ENCODE results near the gene PFKFB2.

The PFKFB2 gene

DNA sequence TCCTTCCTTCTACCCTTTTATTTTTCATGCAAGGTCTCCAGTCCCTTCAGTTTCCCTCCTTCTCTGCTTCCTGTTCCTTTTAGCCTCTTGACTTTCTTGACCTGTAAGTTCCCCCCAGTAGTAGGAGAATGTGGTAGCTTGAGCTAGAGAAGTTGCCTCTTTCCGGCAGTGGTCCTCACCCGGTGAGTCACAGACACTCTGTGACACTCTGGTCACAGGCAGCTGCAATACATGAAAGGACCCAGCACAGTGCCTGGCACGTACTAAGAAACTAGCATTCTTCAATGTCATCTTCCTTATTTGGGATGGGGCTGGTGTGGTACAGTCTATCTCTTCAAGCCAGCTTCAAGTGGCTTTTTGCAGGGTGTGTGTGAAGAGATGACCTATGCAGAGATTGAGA lies 16.0 kb downstream of the PFKFB2 start:
- no peak overlapping the region for H3K9ac ChIP-seq (ENCODE audit: low read length in 2 of 2)
- no peaks in the 10 kb centered on the region for H3K27me3 ChIP-seq (ENCODE audit: control insufficient read depth in 1 of 2, insufficient read depth in 2 of 2, low read length in 2 of 2)
- peaks cover 5 to 34% of the 10 kb centered on the region in 2 donors for H3K36me3 ChIP-seq (ENCODE audit: control insufficient read depth in 2 of 2, insufficient read depth in 2 of 2, low read length in 2 of 2)
- H3K27ac ChIP-seq (ENCODE audit: low read length), result no peak overlapping the region
- no peaks in the 10 kb centered on the region for H3K9me3 ChIP-seq (ENCODE audit: control insufficient read depth in 2 of 2, low read length in 2 of 2)
- H3K4me1 ChIP-seq (ENCODE audit: control insufficient read depth, insufficient read depth, low read length), result no peaks in the 10 kb centered on the region
- no peak overlapping the region for H3K4me3 ChIP-seq (ENCODE audit: low read length in 2 of 2)

- Histone ChIP-seq H3K4me1 (ENCODE audit: control insufficient read depth, insufficient read depth, low read length) (no peaks in the 10 kb centered on the region), H3K36me3 (ENCODE audit: control insufficient read depth in 2 of 2, insufficient read depth in 2 of 2, low read length in 2 of 2) (peaks cover 4 to 34% of the 10 kb centered on the region in 2 donors), H3K9ac (ENCODE audit: low read length in 2 of 2) (no peak overlapping the region), H3K27me3 (ENCODE audit: control insufficient read depth in 1 of 2, insufficient read depth in 2 of 2, low read length in 2 of 2) (no peaks in the 10 kb centered on the region), H3K4me3 (ENCODE audit: low read length in 2 of 2) (no peak overlapping the region), H3K9me3 (ENCODE audit: control insufficient read depth in 2 of 2, low read length in 2 of 2) (no peaks in the 10 kb centered on the region), H3K27ac (ENCODE audit: low read length) (no peak overlapping the region)
Observed at GRCh38 chr1:207069858-207070506, 16.9 kb downstream of the PFKFB2 start.

DNA sequence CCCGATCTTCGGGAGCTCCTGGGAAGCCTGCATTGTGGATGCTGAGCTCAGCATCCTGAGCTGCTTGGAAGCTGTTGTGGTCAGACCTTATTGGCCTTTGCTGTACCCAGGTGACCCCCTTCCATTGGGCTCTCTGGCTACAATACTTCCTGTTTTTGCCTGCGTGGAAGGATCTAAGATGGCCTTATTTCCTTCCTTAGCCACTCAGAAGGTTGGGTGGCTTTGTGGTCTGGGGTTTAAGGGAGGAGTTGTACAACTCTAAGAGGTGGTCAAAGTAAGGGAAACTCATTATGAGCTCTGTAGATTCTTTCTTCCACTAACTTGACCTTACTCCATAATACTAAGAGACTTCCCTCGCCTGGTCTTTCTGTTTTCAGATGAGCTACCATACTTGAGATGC lies 17.7 kb downstream of the PFKFB2 start:
- no peaks in the 10 kb centered on the region for H3K4me1 ChIP-seq (ENCODE audit: control insufficient read depth, insufficient read depth, low read length)

DNA sequence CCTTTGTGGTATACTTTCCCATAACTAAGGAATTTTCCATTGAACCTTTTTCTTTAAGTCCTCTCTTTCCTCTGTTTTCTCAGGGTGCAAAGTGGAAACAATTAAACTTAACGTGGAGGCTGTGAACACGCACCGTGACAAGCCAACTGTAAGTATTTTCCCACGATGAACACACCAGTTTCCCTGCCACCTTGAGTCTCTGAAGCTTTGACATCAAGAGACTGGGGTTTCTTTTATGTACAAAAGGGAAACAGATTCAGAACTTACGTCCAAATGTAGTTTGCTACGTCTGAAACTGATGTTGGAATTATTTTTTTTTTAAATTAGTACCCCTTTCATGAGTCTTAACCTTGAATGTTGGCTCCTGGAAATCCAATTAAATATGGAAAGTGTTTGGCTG lies 18.4 kb downstream of the PFKFB2 start:
- H3K9me3 ChIP-seq (ENCODE audit: control insufficient read depth in 2 of 2, low read length in 2 of 2), result no peaks in the 10 kb centered on the region
- H3K9ac ChIP-seq (ENCODE audit: low read length in 2 of 2), result no peak overlapping the region
- H3K27me3 ChIP-seq (ENCODE audit: control insufficient read depth in 1 of 2, insufficient read depth in 2 of 2, low read length in 2 of 2), result no peaks in the 10 kb centered on the region
- H3K36me3 ChIP-seq (ENCODE audit: control insufficient read depth in 2 of 2, insufficient read depth in 2 of 2, low read length in 2 of 2), result peaks cover 4 to 34% of the 10 kb centered on the region in 2 donors
- no peak overlapping the region for H3K4me3 ChIP-seq (ENCODE audit: low read length in 2 of 2)
- no peaks in the 10 kb centered on the region for H3K4me1 ChIP-seq (ENCODE audit: control insufficient read depth, insufficient read depth, low read length)
- H3K27ac ChIP-seq (ENCODE audit: low read length), result no peak overlapping the region

More for the DNA sequence above, 17.7 kb downstream of the PFKFB2 start:
- Histone ChIP-seq H3K27ac (ENCODE audit: low read length) (no peak overlapping the region), H3K9me3 (ENCODE audit: control insufficient read depth in 2 of 2, low read length in 2 of 2) (no peaks in the 10 kb centered on the region), H3K36me3 (ENCODE audit: control insufficient read depth in 2 of 2, insufficient read depth in 2 of 2, low read length in 2 of 2) (peaks cover 4 to 34% of the 10 kb centered on the region in 2 donors), H3K27me3 (ENCODE audit: control insufficient read depth in 1 of 2, insufficient read depth in 2 of 2, low read length in 2 of 2) (no peaks in the 10 kb centered on the region), H3K9ac (ENCODE audit: low read length in 2 of 2) (no peak overlapping the region), H3K4me3 (ENCODE audit: low read length in 2 of 2) (no peak overlapping the region)

DNA sequence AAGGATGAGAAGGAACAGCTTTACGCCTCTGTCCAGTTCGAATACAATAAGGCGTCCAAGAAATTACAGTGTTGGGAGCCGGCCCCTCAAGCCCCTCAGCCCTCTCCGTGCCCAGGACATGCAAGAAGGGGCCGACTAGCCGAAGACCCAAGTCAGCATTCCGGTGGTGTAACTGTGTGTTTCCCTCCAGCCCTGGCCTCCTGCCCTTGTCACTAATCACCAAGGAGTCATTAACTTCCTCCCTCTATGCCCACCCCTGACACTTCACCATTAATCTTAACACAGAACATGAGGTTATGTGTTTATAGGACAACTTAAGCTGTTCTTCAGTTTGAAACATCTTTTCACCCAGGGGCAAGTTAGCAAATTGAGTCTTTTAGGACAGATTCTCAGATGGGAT lies 19.2 kb downstream of the PFKFB2 start:
- Histone ChIP-seq H3K36me3 (ENCODE audit: control insufficient read depth in 2 of 2, insufficient read depth in 2 of 2, low read length in 2 of 2) (peaks cover 4 to 29% of the 10 kb centered on the region in 2 donors), H3K4me1 (ENCODE audit: control insufficient read depth, insufficient read depth, low read length) (no peaks in the 10 kb centered on the region), H3K4me3 (ENCODE audit: low read length in 2 of 2) (no peak overlapping the region), H3K9ac (ENCODE audit: low read length in 2 of 2) (no peak overlapping the region), H3K9me3 (ENCODE audit: control insufficient read depth in 2 of 2, low read length in 2 of 2) (no peaks in the 10 kb centered on the region), H3K27me3 (ENCODE audit: control insufficient read depth in 1 of 2, insufficient read depth in 2 of 2, low read length in 2 of 2) (no peaks in the 10 kb centered on the region), H3K27ac (ENCODE audit: low read length) (no peak overlapping the region)

- H3K4me3 ChIP-seq (ENCODE audit: low read length in 2 of 2), result no peak overlapping the region
- no peaks in the 10 kb centered on the region for H3K9me3 ChIP-seq (ENCODE audit: control insufficient read depth in 2 of 2, low read length in 2 of 2)
- peaks cover 0 to 20% of the 10 kb centered on the region in 2 donors for H3K36me3 ChIP-seq (ENCODE audit: control insufficient read depth in 2 of 2, insufficient read depth in 2 of 2, low read length in 2 of 2)
- H3K9ac ChIP-seq (ENCODE audit: low read length in 2 of 2), result no peak overlapping the region
- H3K4me1 ChIP-seq (ENCODE audit: control insufficient read depth, insufficient read depth, low read length), result peaks cover 4% of the 10 kb centered on the region
- H3K27ac ChIP-seq (ENCODE audit: low read length), result no peak overlapping the region
- H3K27me3 ChIP-seq (ENCODE audit: control insufficient read depth in 1 of 2, insufficient read depth in 2 of 2, low read length in 2 of 2), result no peaks in the 10 kb centered on the region
Observed at GRCh38 chr1:207073906-207074820, 21.1 kb downstream of the PFKFB2 start.

DNA sequence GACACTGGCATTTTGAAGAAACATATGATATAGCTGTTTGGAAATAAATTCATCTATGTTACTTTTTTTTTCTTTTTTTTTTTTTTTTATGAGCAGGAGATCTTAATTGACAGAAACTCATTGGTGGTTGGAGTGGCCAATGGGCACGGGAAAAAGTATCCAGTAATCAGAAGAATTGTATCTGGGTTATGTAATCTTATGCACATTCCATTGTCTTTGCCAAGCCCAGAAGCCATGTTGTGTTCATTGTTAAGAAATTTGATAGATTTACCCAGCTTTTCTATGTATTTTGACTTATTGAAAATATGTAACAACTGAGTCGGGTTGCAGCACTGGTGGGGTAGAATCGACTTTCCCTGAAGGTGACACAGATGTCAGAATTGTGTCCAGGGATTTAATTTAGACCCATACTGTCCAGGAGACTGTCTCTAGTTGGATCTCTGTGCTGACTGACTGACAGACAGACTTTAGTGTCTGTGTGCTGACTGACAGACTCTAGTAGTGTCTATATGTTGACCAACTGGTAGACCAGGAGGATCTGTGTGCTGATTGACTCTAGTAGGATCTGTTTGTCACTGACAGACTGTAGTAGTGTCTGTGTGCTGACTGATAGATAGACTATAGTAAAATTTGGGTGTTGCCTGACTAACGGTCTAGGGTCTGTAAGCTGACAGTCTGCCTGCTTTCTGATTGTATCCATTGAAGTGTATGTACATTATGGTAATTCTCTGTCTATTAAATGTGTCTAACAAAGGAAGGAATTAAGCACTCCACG lies 23.3 kb downstream of the PFKFB2 start:
- H3K4me3 ChIP-seq (ENCODE audit: low read length in 2 of 2), result no peak overlapping the region
- no peak overlapping the region for H3K27ac ChIP-seq (ENCODE audit: low read length)
- H3K4me1 ChIP-seq (ENCODE audit: control insufficient read depth, insufficient read depth, low read length), result peaks cover 4% of the 10 kb centered on the region
- no peaks in the 10 kb centered on the region for H3K9me3 ChIP-seq (ENCODE audit: control insufficient read depth in 2 of 2, low read length in 2 of 2)
- no peaks in the 10 kb centered on the region for H3K27me3 ChIP-seq (ENCODE audit: control insufficient read depth in 1 of 2, insufficient read depth in 2 of 2, low read length in 2 of 2)
- H3K9ac ChIP-seq (ENCODE audit: low read length in 2 of 2), result no peak overlapping the region
- peaks cover 0 to 9% of the 10 kb centered on the region in 2 donors for H3K36me3 ChIP-seq (ENCODE audit: control insufficient read depth in 2 of 2, insufficient read depth in 2 of 2, low read length in 2 of 2)

DNA sequence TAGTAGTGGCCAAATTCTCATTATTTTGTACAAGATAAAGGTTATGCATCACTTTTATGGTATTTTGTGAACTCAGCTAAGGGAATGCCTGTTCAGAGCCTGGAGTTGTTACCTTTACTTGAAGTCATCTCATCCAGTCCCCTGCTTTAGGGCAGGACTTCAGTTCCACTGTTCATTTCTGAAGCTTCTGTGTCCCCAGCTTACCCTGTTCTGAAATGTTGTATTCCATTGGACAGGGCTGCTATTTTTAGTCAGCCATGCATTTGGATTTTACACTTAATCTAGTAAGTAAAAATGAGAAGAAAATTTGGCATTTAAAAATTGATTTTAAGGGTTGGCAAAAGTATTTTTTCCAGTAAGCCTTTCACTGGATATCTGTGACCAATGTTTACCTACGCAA lies 23.9 kb downstream of the PFKFB2 start:
- Histone ChIP-seq H3K27ac (ENCODE audit: low read length) (no peak overlapping the region), H3K4me1 (ENCODE audit: control insufficient read depth, insufficient read depth, low read length) (peaks cover 4% of the 10 kb centered on the region), H3K9me3 (ENCODE audit: control insufficient read depth in 2 of 2, low read length in 2 of 2) (no peaks in the 10 kb centered on the region), H3K9ac (ENCODE audit: low read length in 2 of 2) (no peak overlapping the region), H3K36me3 (ENCODE audit: control insufficient read depth in 2 of 2, insufficient read depth in 2 of 2, low read length in 2 of 2) (peaks cover 0 to 8% of the 10 kb centered on the region in 2 donors), H3K4me3 (ENCODE audit: low read length in 2 of 2) (no peak overlapping the region), H3K27me3 (ENCODE audit: control insufficient read depth in 1 of 2, insufficient read depth in 2 of 2, low read length in 2 of 2) (no peaks in the 10 kb centered on the region)

GRCh38 chr1:207077470-207078377 lies 24.6 kb downstream of the PFKFB2 start:
- H3K4me1 ChIP-seq (ENCODE audit: control insufficient read depth, insufficient read depth, low read length), result peaks cover 4% of the 10 kb centered on the region
- H3K36me3 ChIP-seq (ENCODE audit: control insufficient read depth in 2 of 2, insufficient read depth in 2 of 2, low read length in 2 of 2), result peaks cover 0 to 4% of the 10 kb centered on the region in 2 donors
- no peak overlapping the region for H3K4me3 ChIP-seq (ENCODE audit: low read length in 2 of 2)
- H3K9ac ChIP-seq (ENCODE audit: low read length in 2 of 2), result no peak overlapping the region
- no peak overlapping the region for H3K27ac ChIP-seq (ENCODE audit: low read length)
- H3K27me3 ChIP-seq (ENCODE audit: control insufficient read depth in 1 of 2, insufficient read depth in 2 of 2, low read length in 2 of 2), result no peaks in the 10 kb centered on the region
- no peaks in the 10 kb centered on the region for H3K9me3 ChIP-seq (ENCODE audit: control insufficient read depth in 2 of 2, low read length in 2 of 2)
